WTC11 (cell line): ENCODE results near the gene PLPP2. TPM values are rescaled to one million over a fixed set of nuclear protein-coding genes. Genes with fewer than 3 reads are reported as not detected.

Experiments used
- ATAC-seq: fragments of 200-7000 bp; cut with Tn5 transposase; 2 replicates; pipeline ENCODE4 v1.10.0; 2021; ENCODE audit warnings: mild to moderate bottlenecking, moderate library complexity
- CTCF ChIA-PET: fragments of 300-600 bp; sonication (Branson Sonifier 250); formaldehyde crosslinking; loops from one replicate; lab custom pipeline; 2021; ENCODE audit warnings: antibody characterized with exemption; lab: Charles Lee
- POLR2A ChIA-PET: fragments of 350-600 bp; sonication (Branson Sonifier 250); formaldehyde crosslinking; loops from one replicate; lab custom pipeline; 2021; ENCODE audit warnings: antibody characterized with exemption; lab: Charles Lee
- DNase-seq: peaks from one replicate; pipeline ENCODE4 v3.0.0; 2021; ENCODE audit warnings: low spot score
- H3K27ac Mint-ChIP-seq: 2 replicates; pipeline ENCODE4 v1.8.0; 2021; ENCODE audit warnings: mixed read lengths
- H3K27me3 Mint-ChIP-seq: 2 replicates; pipeline ENCODE4 v1.8.0; 2021; ENCODE audit warnings: low read depth, mild to moderate bottlenecking, moderate library complexity, mixed read lengths
- H3K36me3 Mint-ChIP-seq: 2 replicates; pipeline ENCODE4 v1.8.0; 2021; ENCODE audit warnings: mixed read lengths
- H3K4me1 Mint-ChIP-seq: 2 replicates; pipeline ENCODE4 v1.8.0; 2022; ENCODE audit warnings: mixed read lengths
- H3K4me3 Mint-ChIP-seq: 2 replicates; pipeline ENCODE4 v1.8.0; 2021; ENCODE audit warnings: mild to moderate bottlenecking, moderate library complexity, mixed read lengths
- H3K9me3 Mint-ChIP-seq: 2 replicates; pipeline ENCODE4 v1.8.0; 2021; ENCODE audit warnings: mixed read lengths
- CREM ChIP-seq: sonication (generic); formaldehyde crosslinking; IDR thresholded peaks from 2 replicates; pipeline ENCODE4 v1.8.1; 2022; ENCODE audit warnings: mild to moderate bottlenecking, missing genetic modification reagents, moderate library complexity
- FOXJ3 ChIP-seq: sonication (generic); formaldehyde crosslinking; IDR thresholded peaks from 2 replicates; pipeline ENCODE4 v1.9.0; 2021; ENCODE audit warnings: missing genetic modification reagents, mild to moderate bottlenecking, borderline replicate concordance
- IRF1 ChIP-seq: sonication (generic); formaldehyde crosslinking; IDR thresholded peaks from 2 replicates; pipeline ENCODE4 v1.8.0; 2023; ENCODE audit warnings: missing genetic modification reagents
- JAZF1 ChIP-seq: fragments of 250-450 bp; sonication (Bioruptor Pico); IDR thresholded peaks from 2 replicates; pipeline ENCODE4 v1.9.0; 2021; ENCODE audit warnings: moderate library complexity, mild to moderate bottlenecking, inconsistent platforms
- PRRX2 ChIP-seq: fragments of 250-450 bp; sonication (Bioruptor Pico); IDR thresholded peaks from 2 replicates; pipeline ENCODE4 v1.8.0; 2021; ENCODE audit warnings: mild to moderate bottlenecking
- RORB ChIP-seq: fragments of 250-450 bp; sonication (Bioruptor Pico); IDR thresholded peaks from 2 replicates; pipeline ENCODE4 v1.9.0; 2021; ENCODE audit warnings: mild to moderate bottlenecking
- SMAD3 ChIP-seq: sonication (generic); formaldehyde crosslinking; IDR thresholded peaks from 2 replicates; pipeline ENCODE4 v1.8.0; 2022; ENCODE audit warnings: missing genetic modification reagents, mild to moderate bottlenecking, borderline replicate concordance
- SMAD4 ChIP-seq: sonication (generic); formaldehyde crosslinking; IDR thresholded peaks from 2 replicates; pipeline ENCODE4 v1.8.0; 2022; ENCODE audit warnings: mild to moderate bottlenecking, missing genetic modification reagents
- ZNF281 ChIP-seq: sonication (generic); formaldehyde crosslinking; IDR thresholded peaks from 2 replicates; pipeline ENCODE4 v1.8.0; 2023; ENCODE audit warnings: mild to moderate bottlenecking, missing genetic modification reagents
- ZNF396 ChIP-seq: fragments of 250-450 bp; sonication (Bioruptor Pico); IDR thresholded peaks from 2 replicates; pipeline ENCODE4 v1.8.0; 2021; ENCODE audit warnings: mild to moderate bottlenecking, moderate library complexity, borderline replicate concordance
- total RNA-seq: library from RNA; stranded (reverse); gene quantifications from 3 replicates; pipeline ENCODE4 v1.2.3, GENCODE V29; 2021
- TF ChIP-seq, protein P1 (sequence below): sonication (generic); formaldehyde crosslinking; IDR thresholded peaks from 2 replicates; pipeline ENCODE4 v1.8.1; 2022; ENCODE audit warnings: low read depth, missing genetic modification reagents, borderline replicate concordance
- TF ChIP-seq, protein P2 (sequence below): fragments of 250-450 bp; sonication (Bioruptor Pico); IDR thresholded peaks from 2 replicates; pipeline ENCODE4 v1.9.0; 2021; ENCODE audit warnings: mild to moderate bottlenecking, borderline replicate concordance
- TF ChIP-seq, protein P3 (sequence below): sonication (generic); formaldehyde crosslinking; IDR thresholded peaks from 2 replicates; pipeline ENCODE4 v1.8.1; 2023; ENCODE audit warnings: mild to moderate bottlenecking, missing genetic modification reagents, moderate library complexity
- TF ChIP-seq, protein P4 (sequence below): sonication (generic); formaldehyde crosslinking; IDR thresholded peaks from 2 replicates; pipeline ENCODE4 v1.8.1; 2022; ENCODE audit warnings: mild to moderate bottlenecking, missing genetic modification reagents, moderate library complexity, borderline replicate concordance
- TF ChIP-seq, protein P5 (sequence below): fragments of 250-450 bp; sonication (Bioruptor Pico); IDR thresholded peaks from 2 replicates; pipeline ENCODE4 v1.9.0; 2021; ENCODE audit warnings: moderate library complexity, mild to moderate bottlenecking, inconsistent platforms, borderline replicate concordance
- TF ChIP-seq, protein P6 (sequence below): sonication (generic); formaldehyde crosslinking; IDR thresholded peaks from 2 replicates; pipeline ENCODE4 v1.8.1; 2023; ENCODE audit warnings: mild to moderate bottlenecking, missing genetic modification reagents

The PLPP2 gene
- total RNA-seq, 1 experiment from 2014 or later, result 78.7 TPM

DNA sequence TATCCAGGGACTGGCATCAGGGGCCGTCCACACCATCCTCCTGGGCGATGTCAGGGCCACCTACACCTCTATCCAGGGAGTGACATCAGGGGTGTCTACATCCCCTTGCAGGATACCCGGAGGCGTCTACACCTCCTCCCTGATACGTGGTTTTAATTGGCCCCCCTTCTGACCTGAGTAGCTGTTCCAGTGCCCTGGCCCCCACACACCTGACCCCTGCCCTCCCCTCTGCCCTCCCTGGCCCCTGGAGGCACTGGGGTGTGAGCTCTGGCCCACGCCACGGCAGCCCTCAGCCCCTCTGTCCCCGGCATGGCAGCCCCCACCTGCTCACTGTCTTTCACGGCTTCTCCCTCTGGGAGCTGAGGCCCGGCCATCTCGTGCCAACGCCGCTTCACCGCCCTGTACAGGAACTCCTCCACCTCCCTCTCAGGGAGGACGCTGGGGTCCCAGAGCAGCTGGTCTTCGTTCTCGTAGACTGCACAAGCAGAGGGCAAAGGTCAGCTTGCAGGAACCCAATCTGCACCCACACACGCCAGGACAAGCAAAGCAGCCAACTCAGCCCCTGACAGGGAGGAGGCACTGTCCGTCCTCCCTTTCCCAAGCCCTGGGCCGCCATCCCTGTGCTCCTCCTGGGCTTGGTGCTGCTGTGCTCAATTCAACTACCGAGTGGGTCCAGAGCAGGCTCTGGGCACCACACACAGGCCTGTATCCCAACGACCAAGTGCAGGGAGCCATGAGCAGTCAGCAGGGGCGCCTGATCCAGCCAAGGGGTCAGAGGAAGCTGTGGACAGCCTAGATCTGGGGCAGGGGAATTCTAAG, 22.2 kb upstream of the PLPP2 start (continued):
- TF ChIP-seq, protein P1, sequence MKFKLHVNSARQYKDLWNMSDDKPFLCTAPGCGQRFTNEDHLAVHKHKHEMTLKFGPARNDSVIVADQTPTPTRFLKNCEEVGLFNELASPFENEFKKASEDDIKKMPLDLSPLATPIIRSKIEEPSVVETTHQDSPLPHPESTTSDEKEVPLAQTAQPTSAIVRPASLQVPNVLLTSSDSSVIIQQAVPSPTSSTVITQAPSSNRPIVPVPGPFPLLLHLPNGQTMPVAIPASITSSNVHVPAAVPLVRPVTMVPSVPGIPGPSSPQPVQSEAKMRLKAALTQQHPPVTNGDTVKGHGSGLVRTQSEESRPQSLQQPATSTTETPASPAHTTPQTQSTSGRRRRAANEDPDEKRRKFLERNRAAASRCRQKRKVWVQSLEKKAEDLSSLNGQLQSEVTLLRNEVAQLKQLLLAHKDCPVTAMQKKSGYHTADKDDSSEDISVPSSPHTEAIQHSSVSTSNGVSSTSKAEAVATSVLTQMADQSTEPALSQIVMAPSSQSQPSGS, result no peak
- TF ChIP-seq, protein P2, sequence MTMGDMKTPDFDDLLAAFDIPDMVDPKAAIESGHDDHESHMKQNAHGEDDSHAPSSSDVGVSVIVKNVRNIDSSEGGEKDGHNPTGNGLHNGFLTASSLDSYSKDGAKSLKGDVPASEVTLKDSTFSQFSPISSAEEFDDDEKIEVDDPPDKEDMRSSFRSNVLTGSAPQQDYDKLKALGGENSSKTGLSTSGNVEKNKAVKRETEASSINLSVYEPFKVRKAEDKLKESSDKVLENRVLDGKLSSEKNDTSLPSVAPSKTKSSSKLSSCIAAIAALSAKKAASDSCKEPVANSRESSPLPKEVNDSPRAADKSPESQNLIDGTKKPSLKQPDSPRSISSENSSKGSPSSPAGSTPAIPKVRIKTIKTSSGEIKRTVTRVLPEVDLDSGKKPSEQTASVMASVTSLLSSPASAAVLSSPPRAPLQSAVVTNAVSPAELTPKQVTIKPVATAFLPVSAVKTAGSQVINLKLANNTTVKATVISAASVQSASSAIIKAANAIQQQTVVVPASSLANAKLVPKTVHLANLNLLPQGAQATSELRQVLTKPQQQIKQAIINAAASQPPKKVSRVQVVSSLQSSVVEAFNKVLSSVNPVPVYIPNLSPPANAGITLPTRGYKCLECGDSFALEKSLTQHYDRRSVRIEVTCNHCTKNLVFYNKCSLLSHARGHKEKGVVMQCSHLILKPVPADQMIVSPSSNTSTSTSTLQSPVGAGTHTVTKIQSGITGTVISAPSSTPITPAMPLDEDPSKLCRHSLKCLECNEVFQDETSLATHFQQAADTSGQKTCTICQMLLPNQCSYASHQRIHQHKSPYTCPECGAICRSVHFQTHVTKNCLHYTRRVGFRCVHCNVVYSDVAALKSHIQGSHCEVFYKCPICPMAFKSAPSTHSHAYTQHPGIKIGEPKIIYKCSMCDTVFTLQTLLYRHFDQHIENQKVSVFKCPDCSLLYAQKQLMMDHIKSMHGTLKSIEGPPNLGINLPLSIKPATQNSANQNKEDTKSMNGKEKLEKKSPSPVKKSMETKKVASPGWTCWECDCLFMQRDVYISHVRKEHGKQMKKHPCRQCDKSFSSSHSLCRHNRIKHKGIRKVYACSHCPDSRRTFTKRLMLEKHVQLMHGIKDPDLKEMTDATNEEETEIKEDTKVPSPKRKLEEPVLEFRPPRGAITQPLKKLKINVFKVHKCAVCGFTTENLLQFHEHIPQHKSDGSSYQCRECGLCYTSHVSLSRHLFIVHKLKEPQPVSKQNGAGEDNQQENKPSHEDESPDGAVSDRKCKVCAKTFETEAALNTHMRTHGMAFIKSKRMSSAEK (CRISPR knock-in tag), result no peak
- no peak for TF ChIP-seq SMAD4 (CRISPR knock-in tag)
- no peak for TF ChIP-seq SMAD3 (CRISPR knock-in tag)
- TF ChIP-seq, protein P3, sequence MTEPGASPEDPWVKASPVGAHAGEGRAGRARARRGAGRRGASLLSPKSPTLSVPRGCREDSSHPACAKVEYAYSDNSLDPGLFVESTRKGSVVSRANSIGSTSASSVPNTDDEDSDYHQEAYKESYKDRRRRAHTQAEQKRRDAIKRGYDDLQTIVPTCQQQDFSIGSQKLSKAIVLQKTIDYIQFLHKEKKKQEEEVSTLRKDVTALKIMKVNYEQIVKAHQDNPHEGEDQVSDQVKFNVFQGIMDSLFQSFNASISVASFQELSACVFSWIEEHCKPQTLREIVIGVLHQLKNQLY (CRISPR knock-in tag), result no peak
- TF ChIP-seq, protein P4, sequence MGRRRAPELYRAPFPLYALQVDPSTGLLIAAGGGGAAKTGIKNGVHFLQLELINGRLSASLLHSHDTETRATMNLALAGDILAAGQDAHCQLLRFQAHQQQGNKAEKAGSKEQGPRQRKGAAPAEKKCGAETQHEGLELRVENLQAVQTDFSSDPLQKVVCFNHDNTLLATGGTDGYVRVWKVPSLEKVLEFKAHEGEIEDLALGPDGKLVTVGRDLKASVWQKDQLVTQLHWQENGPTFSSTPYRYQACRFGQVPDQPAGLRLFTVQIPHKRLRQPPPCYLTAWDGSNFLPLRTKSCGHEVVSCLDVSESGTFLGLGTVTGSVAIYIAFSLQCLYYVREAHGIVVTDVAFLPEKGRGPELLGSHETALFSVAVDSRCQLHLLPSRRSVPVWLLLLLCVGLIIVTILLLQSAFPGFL (CRISPR knock-in tag), result no peak
- TF ChIP-seq JAZF1, result no peak
- TF ChIP-seq ZNF281, result no peak
- TF ChIP-seq CREM (CRISPR knock-in tag), result no peak
- no peak for TF ChIP-seq PRRX2 (CRISPR knock-in tag)
- TF ChIP-seq, protein P5, sequence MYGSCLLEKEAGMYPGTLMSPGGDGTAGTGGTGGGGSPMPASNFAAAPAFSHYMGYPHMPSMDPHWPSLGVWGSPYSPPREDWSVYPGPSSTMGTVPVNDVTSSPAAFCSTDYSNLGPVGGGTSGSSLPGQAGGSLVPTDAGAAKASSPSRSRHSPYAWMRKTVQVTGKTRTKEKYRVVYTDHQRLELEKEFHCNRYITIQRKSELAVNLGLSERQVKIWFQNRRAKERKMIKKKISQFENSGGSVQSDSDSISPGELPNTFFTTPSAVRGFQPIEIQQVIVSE (CRISPR knock-in tag), result no peak

- no peak for ATAC-seq
- no peaks in the 10 kb centered on the region for H3K27me3 Mint-ChIP-seq
- ChIA-PET CTCF (no interaction called here), POLR2A (no interaction called here)
- H3K4me1 Mint-ChIP-seq, result no peaks in the 10 kb centered on the region
- H3K9me3 Mint-ChIP-seq, result no peaks in the 10 kb centered on the region
- H3K4me3 Mint-ChIP-seq, result no peak overlapping the region
- H3K36me3 Mint-ChIP-seq, result peaks cover 48% of the 10 kb centered on the region
- no peak overlapping the region for H3K27ac Mint-ChIP-seq
- DNase-seq, result no peak
- TF ChIP-seq FOXJ3 (CRISPR knock-in tag), result no peak
- TF ChIP-seq JAZF1, result no peak
- TF ChIP-seq, protein P6, sequence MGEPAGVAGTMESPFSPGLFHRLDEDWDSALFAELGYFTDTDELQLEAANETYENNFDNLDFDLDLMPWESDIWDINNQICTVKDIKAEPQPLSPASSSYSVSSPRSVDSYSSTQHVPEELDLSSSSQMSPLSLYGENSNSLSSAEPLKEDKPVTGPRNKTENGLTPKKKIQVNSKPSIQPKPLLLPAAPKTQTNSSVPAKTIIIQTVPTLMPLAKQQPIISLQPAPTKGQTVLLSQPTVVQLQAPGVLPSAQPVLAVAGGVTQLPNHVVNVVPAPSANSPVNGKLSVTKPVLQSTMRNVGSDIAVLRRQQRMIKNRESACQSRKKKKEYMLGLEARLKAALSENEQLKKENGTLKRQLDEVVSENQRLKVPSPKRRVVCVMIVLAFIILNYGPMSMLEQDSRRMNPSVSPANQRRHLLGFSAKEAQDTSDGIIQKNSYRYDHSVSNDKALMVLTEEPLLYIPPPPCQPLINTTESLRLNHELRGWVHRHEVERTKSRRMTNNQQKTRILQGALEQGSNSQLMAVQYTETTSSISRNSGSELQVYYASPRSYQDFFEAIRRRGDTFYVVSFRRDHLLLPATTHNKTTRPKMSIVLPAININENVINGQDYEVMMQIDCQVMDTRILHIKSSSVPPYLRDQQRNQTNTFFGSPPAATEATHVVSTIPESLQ (CRISPR knock-in tag), result no peak
- TF ChIP-seq IRF1 (CRISPR knock-in tag), result no peak
- no peak for TF ChIP-seq ZNF396 (CRISPR knock-in tag)
- TF ChIP-seq RORB (CRISPR knock-in tag), result no peak
Measured at GRCh38 chr19:311813-312261, 20.6 kb upstream of the PLPP2 start.
